ENCODE data around the gene ATIC. TPM values are rescaled to one million over a fixed set of nuclear protein-coding genes. Genes with fewer than 3 reads are reported as not detected.

ATIC gene
- polyA plus RNA-seq, 1 experiment: 83.0 TPM

DNA sequence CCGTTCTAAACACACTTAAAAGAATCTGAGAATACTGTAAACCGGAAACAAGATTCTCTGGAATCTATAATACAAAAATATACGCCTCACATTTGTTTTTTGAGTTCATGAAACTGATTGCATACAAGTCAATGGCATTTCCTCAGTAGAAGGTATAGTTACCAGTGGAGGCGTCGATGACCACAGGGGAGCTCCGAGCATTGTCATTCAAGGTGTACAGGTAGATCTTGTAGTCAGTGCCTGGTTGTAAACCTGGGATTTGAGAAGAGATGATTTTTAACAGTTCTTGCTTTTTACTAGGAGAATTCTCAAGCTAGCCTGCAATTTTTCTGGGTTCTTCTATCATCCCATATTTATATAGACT, 63.6 kb downstream of the ATIC start:
- TF ChIP-seq CTCF (IDR thresholded peaks at IDR 0.05; ENCODE audit: insufficient read depth, low read depth, low read length): no peak
- Histone ChIP-seq H3K4me3 (ENCODE audit: low read depth, low read length) (no peak overlapping the region), H3K36me3 (ENCODE audit: control insufficient read depth, insufficient read depth, low read length) (peaks cover 32% of the 10 kb centered on the region), H3K27me3 (ENCODE audit: control insufficient read depth, insufficient read depth, low read length) (no peaks in the 10 kb centered on the region)
- ChIA-PET POLR2A (no interaction called here), CTCF (no interaction called here)
- no peak for DNase-seq (ENCODE audit: low read depth)

- ChIA-PET POLR2A (no interaction called here), CTCF (no interaction called here)
- no peak overlapping the region for H3K4me3 ChIP-seq (ENCODE audit: low read depth, low read length)
- no peak for DNase-seq (ENCODE audit: low read depth)
- peaks cover 33% of the 10 kb centered on the region for H3K36me3 ChIP-seq (ENCODE audit: control insufficient read depth, insufficient read depth, low read length)
- no peaks in the 10 kb centered on the region for H3K27me3 ChIP-seq (ENCODE audit: control insufficient read depth, insufficient read depth, low read length)
- no peak for TF ChIP-seq CTCF (IDR thresholded peaks at IDR 0.05; ENCODE audit: insufficient read depth, low read depth, low read length)
These were observed 64.4 kb downstream of the ATIC start for GRCh38 chr2:215376103-215376780.

- DNase-seq (ENCODE audit: low read depth): no peak
- ChIA-PET POLR2A (interaction anchor here (0.6 kb wide), 1 partner anchor 568 kb away, joined by 3 read pairs; no protein-coding TSS in a partner anchor), CTCF (interaction anchor here (1.0 kb wide), 1 partner anchor 554 kb away, joined by 3 read pairs; no protein-coding TSS in a partner anchor)
These were observed 65.4 kb downstream of the ATIC start for GRCh38 chr2:215377283-215377682.

GRCh38 chr2:215378045-215378444, 66.2 kb downstream of the ATIC start:
- ChIA-PET POLR2A (no interaction called here), CTCF (interaction anchor here (1.0 kb wide), 2 partner anchors 13 to 553 kb away, joined by 3 read pairs; no protein-coding TSS in a partner anchor)
- Histone ChIP-seq H3K27me3 (ENCODE audit: control insufficient read depth, insufficient read depth, low read length) (no peaks in the 10 kb centered on the region), H3K36me3 (ENCODE audit: control insufficient read depth, insufficient read depth, low read length) (peaks cover 32% of the 10 kb centered on the region), H3K4me3 (ENCODE audit: low read depth, low read length) (no peak overlapping the region)
- TF ChIP-seq CTCF (IDR thresholded peaks at IDR 0.05; ENCODE audit: insufficient read depth, low read depth, low read length): no peak
- no peak for DNase-seq (ENCODE audit: low read depth)

More at GRCh38 chr2:215377283-215377682, 65.4 kb downstream of the ATIC start:
- Histone ChIP-seq H3K27me3 (ENCODE audit: control insufficient read depth, insufficient read depth, low read length) (no peaks in the 10 kb centered on the region), H3K4me3 (ENCODE audit: low read depth, low read length) (no peak overlapping the region), H3K36me3 (ENCODE audit: control insufficient read depth, insufficient read depth, low read length) (peaks cover 32% of the 10 kb centered on the region)
- TF ChIP-seq CTCF (IDR thresholded peaks at IDR 0.05; ENCODE audit: insufficient read depth, low read depth, low read length): no peak

DNA sequence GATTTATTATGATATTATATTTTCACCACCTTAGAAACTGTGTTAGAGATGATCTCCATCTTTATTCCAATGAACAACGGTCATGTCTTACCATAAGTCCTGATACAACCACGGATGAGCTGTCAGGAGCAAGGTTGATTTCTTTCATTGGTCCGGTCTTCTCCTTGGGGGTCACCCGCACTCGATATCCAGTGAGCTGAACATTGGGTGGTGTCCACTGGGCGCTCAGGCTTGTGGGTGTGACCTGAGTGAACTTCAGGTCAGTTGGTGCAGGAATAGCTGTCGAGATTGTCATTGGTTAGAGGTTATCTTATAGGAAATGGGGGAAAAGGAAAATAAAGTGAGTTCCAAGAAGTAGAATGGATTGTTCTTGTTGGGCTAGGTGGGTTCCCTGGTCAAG, 67.2 kb downstream of the ATIC start:
- ChIA-PET CTCF (interaction anchor here (0.7 to 1.2 kb wide), 2 partner anchors 12 to 23 kb away, joined by 3 to 4 read pairs; no protein-coding TSS in a partner anchor), POLR2A (no interaction called here)
- no peak for DNase-seq (ENCODE audit: low read depth)
- no peak for TF ChIP-seq CTCF (IDR thresholded peaks at IDR 0.05; ENCODE audit: insufficient read depth, low read depth, low read length)
- H3K36me3 ChIP-seq (ENCODE audit: control insufficient read depth, insufficient read depth, low read length): peaks cover 32% of the 10 kb centered on the region
- H3K4me3 ChIP-seq (ENCODE audit: low read depth, low read length): no peak overlapping the region
- H3K27me3 ChIP-seq (ENCODE audit: control insufficient read depth, insufficient read depth, low read length): no peaks in the 10 kb centered on the region

All from BJ (cell line).